Measurements from ENCODE around the gene SPOCK2. TPM values are rescaled to one million over a fixed set of nuclear protein-coding genes. Genes with fewer than 3 reads are reported as not detected.

SPOCK2 gene
- total and polyA plus RNA-seq, 3 experiments from 2014 or later, result 63.0 to 202 (median 69.2) TPM

DNA sequence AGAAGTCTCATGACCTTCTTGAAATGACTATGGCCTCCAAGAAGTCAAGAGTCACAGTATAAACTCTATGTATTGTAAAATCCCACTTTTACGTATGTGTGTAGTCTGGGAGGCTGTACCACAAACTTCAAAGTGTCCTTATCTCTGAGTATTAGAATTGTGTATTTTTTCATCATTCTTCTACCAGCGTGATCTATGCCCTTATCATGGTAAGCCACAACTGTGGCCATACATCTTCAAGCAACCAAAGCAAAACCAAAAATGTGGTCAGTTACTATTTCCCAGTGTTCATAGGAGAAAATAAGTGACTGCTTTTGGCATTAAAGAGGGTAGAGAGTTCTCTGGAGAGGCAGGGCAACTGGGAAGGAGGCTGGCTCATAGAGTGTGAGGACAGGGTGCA, 42.8 kb downstream of the SPOCK2 start:
- Histone ChIP-seq H3K36me3 (ENCODE audit: insufficient read depth, low read length) (no peaks in the 10 kb centered on the region), H3K9me3 (ENCODE audit: low read length) (no peaks in the 10 kb centered on the region), H3K27ac (ENCODE audit: low read depth, low read length) (no peak overlapping the region), H3K4me1 (ENCODE audit: insufficient read depth, low read length) (no peaks in the 10 kb centered on the region), H3K27me3 (ENCODE audit: insufficient read depth, low read length, poor library complexity, severe bottlenecking) (no peaks in the 10 kb centered on the region), H3K4me3 (ENCODE audit: low read length) (no peak overlapping the region)
- peaks cover 0 to 3% of the 10 kb centered on the region in 2 donors for H3K27me3 Mint-ChIP-seq
- H3K4me1 Mint-ChIP-seq, result peaks cover 6 to 8% (median 7%) of the 10 kb centered on the region in 3 donors
- DNase-seq, result no peak
- CTCF ChIA-PET, result interaction anchor here (1.3 kb wide), 1 partner anchor 16 kb away, joined by 3 read pairs; no protein-coding TSS in a partner anchor
- POLR2A ChIA-PET, result no interaction called here
- H3K9me3 Mint-ChIP-seq, result peaks cover 0 to 3% (median 0%) of the 10 kb centered on the region in 5 donors
- peak overlapping the region in 1 of 8 donors; percentile 22 for H3K27ac Mint-ChIP-seq
- no peaks in the 10 kb centered on the region for H3K36me3 Mint-ChIP-seq
- H3K4me3 Mint-ChIP-seq, result no peak overlapping the region

DNA sequence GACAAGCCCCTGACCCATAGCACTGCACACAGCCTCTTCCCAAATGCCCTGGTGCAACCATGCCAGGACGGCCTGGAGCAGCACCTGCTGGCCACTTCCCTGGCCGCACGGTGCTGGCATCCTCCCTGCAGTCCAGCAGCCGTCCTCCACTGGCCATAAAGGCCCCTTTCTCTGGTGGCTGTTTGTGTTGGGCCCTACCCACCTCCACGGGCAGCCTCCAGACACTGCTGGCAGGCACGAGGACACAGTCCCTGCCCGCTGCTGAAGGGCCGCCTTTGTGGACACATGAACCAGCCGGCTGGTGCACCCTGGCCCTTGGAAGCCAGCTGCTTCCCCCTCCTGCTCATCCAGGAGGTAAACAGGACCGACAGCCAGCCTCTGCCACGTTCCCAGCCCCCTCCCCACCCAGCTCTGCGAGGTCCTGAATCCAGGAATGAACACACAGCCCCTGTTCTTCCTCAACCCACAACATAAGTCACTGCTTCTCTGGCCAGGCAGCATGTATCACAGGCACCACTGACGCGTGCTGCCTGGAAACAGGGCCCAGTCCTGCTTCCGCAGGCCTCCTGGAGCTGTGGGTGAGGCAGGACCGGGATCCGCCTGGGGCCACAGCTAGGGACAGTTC, 43.8 kb downstream of the SPOCK2 start:
- Histone ChIP-seq H3K36me3 (ENCODE audit: insufficient read depth, low read length) (no peaks in the 10 kb centered on the region), H3K9me3 (ENCODE audit: low read length) (no peaks in the 10 kb centered on the region), H3K27me3 (ENCODE audit: insufficient read depth, low read length, poor library complexity, severe bottlenecking) (no peaks in the 10 kb centered on the region), H3K27ac (ENCODE audit: low read depth, low read length) (no peak overlapping the region), H3K4me3 (ENCODE audit: low read length) (no peak overlapping the region), H3K4me1 (ENCODE audit: insufficient read depth, low read length) (no peaks in the 10 kb centered on the region)
- no peak overlapping the region for H3K4me3 Mint-ChIP-seq
- H3K9me3 Mint-ChIP-seq, result peaks cover 0 to 3% (median 0%) of the 10 kb centered on the region in 5 donors
- ChIA-PET POLR2A (no interaction called here), CTCF (interaction anchor here (1.3 to 1.5 kb wide), 2 partner anchors 17 to 295 kb away, joined by 3 read pairs; no protein-coding TSS in a partner anchor)
- H3K27me3 Mint-ChIP-seq, result peaks cover 0 to 3% of the 10 kb centered on the region in 2 donors
- H3K36me3 Mint-ChIP-seq, result no peaks in the 10 kb centered on the region
- no peak for DNase-seq
- H3K4me1 Mint-ChIP-seq, result peaks cover 6 to 8% (median 7%) of the 10 kb centered on the region in 3 donors
- H3K27ac Mint-ChIP-seq, result no peak overlapping the region

GRCh38 chr10:72043016-72043834, 45.1 kb downstream of the SPOCK2 start:
- peak overlapping the region in 2 of 8 donors; percentile 27 to 51 for H3K27ac Mint-ChIP-seq
- H3K36me3 Mint-ChIP-seq, result no peaks in the 10 kb centered on the region
- no peaks in the 10 kb centered on the region for H3K9me3 Mint-ChIP-seq
- Histone ChIP-seq H3K36me3 (ENCODE audit: insufficient read depth, low read length) (no peaks in the 10 kb centered on the region), H3K4me1 (ENCODE audit: insufficient read depth, low read length) (no peaks in the 10 kb centered on the region), H3K9me3 (ENCODE audit: low read length) (no peaks in the 10 kb centered on the region), H3K27me3 (ENCODE audit: insufficient read depth, low read length, poor library complexity, severe bottlenecking) (no peaks in the 10 kb centered on the region), H3K4me3 (ENCODE audit: low read length) (no peak overlapping the region), H3K27ac (ENCODE audit: low read depth, low read length) (no peak overlapping the region)
- no peak for DNase-seq
- ChIA-PET CTCF (interaction anchor here (1.5 kb wide), 1 partner anchor 297 kb away, joined by 3 read pairs; no protein-coding TSS in a partner anchor), POLR2A (no interaction called here)
- peaks cover 0 to under 1% (median under 1%) of the 10 kb centered on the region in 3 donors for H3K4me1 Mint-ChIP-seq
- H3K4me3 Mint-ChIP-seq, result no peak overlapping the region
- peaks cover 0 to 3% of the 10 kb centered on the region in 2 donors for H3K27me3 Mint-ChIP-seq

DNA sequence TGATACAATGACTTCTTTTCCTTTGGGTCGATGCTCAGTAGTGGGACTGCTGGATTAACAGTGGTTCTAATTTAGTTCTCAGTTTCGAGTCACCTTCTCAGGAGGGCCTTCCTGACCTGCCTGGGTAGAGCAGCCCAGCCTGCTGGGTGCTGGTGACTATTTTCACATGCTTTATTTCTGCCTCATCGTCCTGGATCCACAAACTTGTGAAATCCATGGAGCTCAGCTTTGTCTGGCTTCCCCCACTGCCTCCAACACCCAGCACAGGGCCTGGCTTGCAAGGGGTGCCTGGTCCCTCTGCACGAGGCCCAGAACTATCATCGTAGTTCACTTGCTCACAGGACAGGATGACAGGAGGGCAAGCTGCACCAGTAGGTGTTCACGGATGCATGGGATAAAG, 46.9 kb downstream of the SPOCK2 start:
- Histone ChIP-seq H3K27ac (ENCODE audit: low read depth, low read length) (no peak overlapping the region), H3K4me3 (ENCODE audit: low read length) (no peak overlapping the region), H3K4me1 (ENCODE audit: insufficient read depth, low read length) (no peaks in the 10 kb centered on the region), H3K27me3 (ENCODE audit: insufficient read depth, low read length, poor library complexity, severe bottlenecking) (no peaks in the 10 kb centered on the region), H3K9me3 (ENCODE audit: low read length) (no peaks in the 10 kb centered on the region), H3K36me3 (ENCODE audit: insufficient read depth, low read length) (no peaks in the 10 kb centered on the region)
- ChIA-PET POLR2A (no interaction called here), CTCF (no interaction called here)
- Mint-ChIP-seq H3K36me3 (no peaks in the 10 kb centered on the region), H3K4me1 (no peaks in the 10 kb centered on the region), H3K27ac (no peak overlapping the region), H3K9me3 (no peaks in the 10 kb centered on the region), H3K27me3 (peaks cover 0 to 4% of the 10 kb centered on the region in 2 donors), H3K4me3 (no peak overlapping the region)
- no peak for DNase-seq

GRCh38 chr10:72039377-72039776, 49.0 kb downstream of the SPOCK2 start:
- no peaks in the 10 kb centered on the region for H3K27me3 ChIP-seq (ENCODE audit: insufficient read depth, low read length, poor library complexity, severe bottlenecking)
- H3K9me3 ChIP-seq (ENCODE audit: low read length), result no peaks in the 10 kb centered on the region
- no peak overlapping the region for H3K4me3 Mint-ChIP-seq
- ChIA-PET POLR2A (no interaction called here), CTCF (interaction anchor here (3.1 kb wide), 1 partner anchor 9 kb away, joined by 12 read pairs; no protein-coding TSS in a partner anchor)
- no peak overlapping the region for H3K4me3 ChIP-seq (ENCODE audit: low read length)
- no peaks in the 10 kb centered on the region for H3K9me3 Mint-ChIP-seq
- no peak overlapping the region for H3K27ac Mint-ChIP-seq
- H3K4me1 ChIP-seq (ENCODE audit: insufficient read depth, low read length), result no peaks in the 10 kb centered on the region
- H3K27ac ChIP-seq (ENCODE audit: low read depth, low read length), result no peak overlapping the region
- H3K36me3 ChIP-seq (ENCODE audit: insufficient read depth, low read length), result no peaks in the 10 kb centered on the region
- no peaks in the 10 kb centered on the region for H3K4me1 Mint-ChIP-seq
- H3K36me3 Mint-ChIP-seq, result no peaks in the 10 kb centered on the region
- no peak for DNase-seq
- H3K27me3 Mint-ChIP-seq, result peaks cover 0 to 4% of the 10 kb centered on the region in 2 donors

DNA sequence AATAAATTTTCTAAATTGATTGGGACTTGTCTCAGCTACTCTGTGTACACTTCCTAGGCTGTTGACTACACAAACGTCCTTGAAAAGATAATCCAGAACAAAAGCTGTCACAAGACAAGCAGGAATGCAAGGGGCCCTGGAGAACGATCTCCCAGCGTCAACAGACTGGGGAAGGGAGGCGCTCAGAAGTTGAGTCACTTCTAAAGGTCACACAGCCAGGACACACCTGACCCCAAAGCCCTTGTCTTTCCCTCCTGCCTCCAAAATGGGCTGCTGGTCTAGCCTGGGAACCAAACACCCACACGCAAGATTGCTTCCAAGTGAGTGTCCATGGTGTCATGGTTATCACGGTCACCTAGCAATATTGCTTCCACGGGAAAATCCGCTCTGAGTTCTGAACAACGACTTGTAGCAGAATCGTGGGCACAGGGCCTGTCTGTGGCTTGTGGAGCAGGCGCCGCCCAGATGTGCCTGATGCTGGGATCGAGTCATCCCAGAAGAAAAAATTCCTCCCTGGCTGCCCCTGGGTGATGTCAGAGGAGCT, 49.8 kb downstream of the SPOCK2 start:
- Mint-ChIP-seq H3K4me3 (no peak overlapping the region), H3K27ac (no peak overlapping the region), H3K27me3 (peaks cover 0 to 4% of the 10 kb centered on the region in 2 donors), H3K4me1 (no peaks in the 10 kb centered on the region), H3K36me3 (no peaks in the 10 kb centered on the region), H3K9me3 (no peaks in the 10 kb centered on the region)
- DNase-seq, result no peak
- no peaks in the 10 kb centered on the region for H3K4me1 ChIP-seq (ENCODE audit: insufficient read depth, low read length)
- no peak overlapping the region for H3K27ac ChIP-seq (ENCODE audit: low read depth, low read length)
- POLR2A ChIA-PET, result no interaction called here
- CTCF ChIA-PET, result interaction anchor here (3.1 kb wide), 1 partner anchor 10 kb away, joined by 12 read pairs; no protein-coding TSS in a partner anchor
- H3K36me3 ChIP-seq (ENCODE audit: insufficient read depth, low read length), result no peaks in the 10 kb centered on the region
- H3K4me3 ChIP-seq (ENCODE audit: low read length), result no peak overlapping the region
- H3K27me3 ChIP-seq (ENCODE audit: insufficient read depth, low read length, poor library complexity, severe bottlenecking), result no peaks in the 10 kb centered on the region
- no peaks in the 10 kb centered on the region for H3K9me3 ChIP-seq (ENCODE audit: low read length)

DNA sequence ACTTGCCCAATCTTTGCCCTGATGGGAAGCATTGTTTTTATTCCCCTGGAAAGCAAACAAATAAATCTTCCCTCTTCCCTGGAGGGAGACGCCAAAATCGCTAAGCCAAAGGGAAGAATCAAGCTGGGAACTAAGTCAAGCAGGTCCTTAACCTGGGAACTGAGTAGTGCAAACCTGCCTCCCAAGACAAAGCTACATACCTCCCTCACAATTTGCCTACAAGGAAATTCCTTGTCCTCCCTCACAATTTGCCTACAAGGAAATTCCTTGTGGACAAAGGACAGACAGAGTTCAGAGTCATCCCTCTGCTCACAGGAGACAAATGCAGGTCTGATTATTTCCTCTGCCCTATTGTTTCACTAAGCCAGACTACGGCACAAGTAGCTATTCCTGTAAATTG, 50.5 kb downstream of the SPOCK2 start:
- no peaks in the 10 kb centered on the region for H3K4me1 Mint-ChIP-seq
- POLR2A ChIA-PET, result no interaction called here
- H3K27me3 ChIP-seq (ENCODE audit: insufficient read depth, low read length, poor library complexity, severe bottlenecking), result no peaks in the 10 kb centered on the region
- no peaks in the 10 kb centered on the region for H3K4me1 ChIP-seq (ENCODE audit: insufficient read depth, low read length)
- H3K27ac Mint-ChIP-seq, result no peak overlapping the region
- no peak overlapping the region for H3K4me3 ChIP-seq (ENCODE audit: low read length)
- DNase-seq, result no peak
- H3K27ac ChIP-seq (ENCODE audit: low read depth, low read length), result no peak overlapping the region
- H3K36me3 ChIP-seq (ENCODE audit: insufficient read depth, low read length), result no peaks in the 10 kb centered on the region
- CTCF ChIA-PET, result interaction anchor here (0.6 to 3.1 kb wide), 2 partner anchors 11 to 302 kb away, joined by 3 to 12 read pairs; no protein-coding TSS in a partner anchor
- peaks cover 0 to 5% of the 10 kb centered on the region in 2 donors for H3K27me3 Mint-ChIP-seq
- H3K36me3 Mint-ChIP-seq, result no peaks in the 10 kb centered on the region
- no peaks in the 10 kb centered on the region for H3K9me3 Mint-ChIP-seq
- no peak overlapping the region for H3K4me3 Mint-ChIP-seq
- H3K9me3 ChIP-seq (ENCODE audit: low read length), result no peaks in the 10 kb centered on the region

- no peaks in the 10 kb centered on the region for H3K36me3 Mint-ChIP-seq
- no peaks in the 10 kb centered on the region for H3K9me3 ChIP-seq (ENCODE audit: low read length)
- ChIA-PET CTCF (interaction anchor here (0.6 to 3.1 kb wide), 2 partner anchors 11 to 302 kb away, joined by 3 to 12 read pairs; no protein-coding TSS in a partner anchor), POLR2A (no interaction called here)
- H3K4me1 ChIP-seq (ENCODE audit: insufficient read depth, low read length), result no peaks in the 10 kb centered on the region
- H3K4me1 Mint-ChIP-seq, result no peaks in the 10 kb centered on the region
- peaks cover 3 to 5% of the 10 kb centered on the region in 2 donors for H3K27me3 Mint-ChIP-seq
- no peaks in the 10 kb centered on the region for H3K36me3 ChIP-seq (ENCODE audit: insufficient read depth, low read length)
- no peaks in the 10 kb centered on the region for H3K9me3 Mint-ChIP-seq
- H3K27ac Mint-ChIP-seq, result no peak overlapping the region
- no peak overlapping the region for H3K27ac ChIP-seq (ENCODE audit: low read depth, low read length)
- H3K4me3 ChIP-seq (ENCODE audit: low read length), result no peak overlapping the region
- no peak overlapping the region for H3K4me3 Mint-ChIP-seq
- H3K27me3 ChIP-seq (ENCODE audit: insufficient read depth, low read length, poor library complexity, severe bottlenecking), result no peaks in the 10 kb centered on the region
- DNase-seq, result no peak
These were observed 51.1 kb downstream of the SPOCK2 start for GRCh38 chr10:72037266-72037665.

Measured in CD8-positive, alpha-beta memory T cell (primary cell).